Neural progenitor cell (in vitro differentiated cells): ENCODE measurements around the gene SCAI.

ENCODE experiments used
- CTCF ChIP-seq: fragments of 200-600 bp; sonication (generic); IDR thresholded peaks from 2 replicates; pipeline ENCODE4 v1.5.1; 2017; ENCODE audit warnings: antibody characterized with exemption, mild to moderate bottlenecking
- EZH2 ChIP-seq: fragments of 200-600 bp; sonication (generic); IDR thresholded peaks from 2 replicates; pipeline ENCODE4 v1.6.1; 2017; ENCODE audit warnings: antibody characterized with exemption, mild to moderate bottlenecking, moderate library complexity
- EZH2phosphoT487 ChIP-seq: fragments of 200-600 bp; sonication (generic); IDR thresholded peaks from 2 replicates; pipeline ENCODE4 v1.6.1; 2017; ENCODE audit warnings: antibody characterized with exemption

GRCh38 chr9:125166762-125167161 is 23.4 kb upstream of the SCAI start:
- TF ChIP-seq CTCF = no peak
- TF ChIP-seq EZH2 = no peak
- TF ChIP-seq EZH2phosphoT487 = no peak
